ENCODE results near the gene SQSTM1.

Gene SQSTM1

GRCh38 chr5:179806250-179807048, 14.3 kb upstream of the SQSTM1 start, which contains the start of gene MGAT4B:
MGAT4B (minus strand) TSS chr5:179806866; CDS start chr5:179806583, 283 bp downstream.
- DNase-seq (ENCODE audit: low read depth): peak; percentile 45

DNA sequence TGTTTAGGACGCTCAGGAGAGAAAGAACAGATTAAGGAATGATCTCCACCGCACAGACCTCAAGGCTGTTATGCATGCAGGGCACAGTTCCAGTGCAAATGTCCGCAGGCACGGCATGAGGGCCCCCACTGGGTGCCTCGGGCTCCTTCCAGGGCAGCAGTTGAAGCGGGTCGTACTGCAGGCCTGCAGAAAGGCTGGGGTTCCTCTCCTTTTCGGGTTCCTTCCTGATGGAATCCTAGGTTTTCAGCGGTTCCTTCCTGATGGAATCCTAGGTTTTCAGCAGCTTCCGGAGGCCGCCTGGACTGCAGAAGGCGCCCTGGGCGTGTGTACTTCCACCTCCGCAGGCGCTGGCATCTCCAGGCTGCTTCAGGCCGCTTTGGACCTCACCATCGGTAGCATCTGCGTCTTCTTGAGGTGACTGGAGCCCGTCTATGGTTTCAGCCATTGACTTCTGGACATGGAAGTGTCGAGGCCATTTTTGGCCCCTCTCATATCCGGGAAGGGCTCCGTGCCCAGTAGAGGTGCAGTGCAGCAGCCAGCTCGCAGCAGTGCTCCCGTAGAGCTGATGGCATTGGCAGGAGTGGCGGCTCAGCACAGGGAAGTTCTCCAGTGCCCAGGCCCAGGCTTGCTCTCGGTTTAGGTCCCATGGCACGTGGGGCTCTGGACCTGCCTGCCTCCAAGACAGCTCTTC, 8.4 kb upstream of the SQSTM1 start:
- no peak for DNase-seq (ENCODE audit: low read depth)

DNA sequence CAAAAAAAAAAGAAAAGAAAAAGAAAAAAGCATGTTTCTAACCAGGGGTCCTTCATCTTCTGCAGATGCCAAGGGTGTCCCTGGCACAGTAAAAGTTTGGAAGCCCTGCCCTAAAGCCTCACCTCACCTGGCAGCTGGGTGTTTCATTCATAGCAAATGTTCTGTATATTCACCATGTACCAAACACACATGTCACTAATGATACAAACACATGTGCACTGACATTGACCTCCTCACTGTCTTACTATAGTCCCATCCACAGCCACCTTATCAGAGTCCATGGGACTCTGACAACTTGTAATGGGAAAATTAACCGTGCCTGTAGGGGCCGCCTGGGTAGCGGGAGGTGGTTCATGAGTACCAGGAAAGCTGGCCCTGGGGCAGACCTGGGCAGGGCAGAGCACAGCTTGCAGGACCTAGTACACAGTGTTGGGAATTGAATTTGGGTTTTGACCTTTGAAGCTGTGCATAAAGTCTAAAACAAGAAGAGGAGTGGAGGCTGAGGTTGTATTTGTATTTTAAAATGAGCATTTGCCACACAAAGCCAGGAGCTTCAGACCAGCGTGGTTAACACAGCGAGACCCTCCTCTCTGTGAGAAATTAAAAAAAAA, 7.6 kb upstream of the SQSTM1 start:
- no peak for DNase-seq (ENCODE audit: low read depth)

DNA sequence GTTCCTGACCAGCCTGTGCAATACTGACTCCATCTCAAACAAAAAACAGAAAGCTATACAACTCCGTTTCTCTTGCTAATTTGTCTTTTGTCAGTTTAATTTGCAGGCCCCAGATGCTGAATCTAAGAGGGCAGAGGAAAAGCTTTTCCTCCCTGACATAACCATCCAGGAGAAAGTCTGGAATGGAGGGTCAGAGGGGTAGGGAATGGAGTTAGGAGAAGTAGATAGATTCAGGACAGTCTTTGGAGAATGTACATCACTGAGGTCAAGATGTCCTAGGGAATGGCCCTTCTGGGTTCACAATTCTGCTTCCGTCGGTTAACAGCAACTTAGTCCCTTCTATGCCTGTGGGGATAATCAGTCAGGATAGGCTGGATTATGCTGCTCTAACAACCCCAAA, 6.6 kb upstream of the SQSTM1 start:
- no peak for DNase-seq (ENCODE audit: low read depth)

GRCh38 chr5:179815491-179816249, 5.0 kb upstream of the SQSTM1 start:
- no peak for DNase-seq (ENCODE audit: low read depth)

- DNase-seq (ENCODE audit: low read depth): no peak
These were observed 4.3 kb upstream of the SQSTM1 start for GRCh38 chr5:179816401-179816795.

DNA sequence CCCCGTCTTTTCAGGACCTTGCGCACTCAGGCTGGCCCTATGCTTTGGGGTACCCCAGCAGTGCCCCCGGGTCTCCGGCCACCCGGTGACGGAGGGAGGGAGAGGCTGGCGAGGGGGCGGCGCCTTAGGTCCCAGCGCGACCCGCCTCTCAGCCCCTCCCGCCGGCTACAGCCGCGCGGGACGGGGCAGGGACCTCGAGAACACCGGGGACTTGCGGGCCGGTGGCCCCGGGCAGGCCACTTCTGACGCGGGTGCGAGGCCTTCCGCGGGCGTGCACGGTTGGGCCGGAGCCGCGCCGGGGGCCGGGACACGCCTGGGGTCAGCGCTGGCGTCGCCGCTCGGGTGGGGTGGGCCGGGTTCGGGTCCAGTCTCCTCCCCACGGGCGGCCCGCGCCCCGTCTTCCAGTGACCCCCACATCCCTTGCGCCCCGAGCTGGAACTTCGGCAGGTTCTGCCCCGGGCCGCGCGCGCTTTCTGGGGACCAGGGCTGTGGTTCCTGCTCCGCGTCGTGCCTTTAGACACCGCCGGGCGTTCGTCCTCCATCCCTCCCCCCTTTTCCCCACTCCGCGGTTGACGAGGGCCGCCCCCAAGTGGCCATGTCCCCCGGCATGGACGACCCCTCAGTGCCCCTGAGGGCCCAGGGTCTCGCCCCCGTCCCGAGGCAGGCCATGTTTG, 3.8 kb upstream of the SQSTM1 start:
- no peak for DNase-seq (ENCODE audit: low read depth)

DNA sequence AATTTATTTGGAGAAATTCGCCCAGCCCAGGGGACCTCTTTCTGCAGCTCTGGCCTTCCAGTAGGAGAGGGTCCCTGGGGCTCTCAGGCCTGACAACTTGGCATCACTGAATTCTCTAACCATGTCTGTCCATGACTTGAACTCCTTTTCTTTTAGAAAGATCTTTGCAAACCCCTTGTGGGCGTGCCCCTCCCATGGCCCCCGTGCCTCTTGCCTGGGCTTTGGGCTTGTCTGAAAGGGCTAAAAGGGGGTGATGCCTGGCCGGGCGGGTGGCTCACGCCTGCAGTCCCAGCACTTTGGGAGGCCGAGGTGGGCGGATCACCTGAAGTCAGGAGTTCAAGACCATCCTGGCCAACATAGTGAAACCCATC, 3.2 kb upstream of the SQSTM1 start:
- no peak for DNase-seq (ENCODE audit: low read depth)

GRCh38 chr5:179817890-179818745, 2.6 kb upstream of the SQSTM1 start:
- DNase-seq (ENCODE audit: low read depth): no peak

GRCh38 chr5:179818746-179819295, 1.9 kb upstream of the SQSTM1 start:
- DNase-seq (ENCODE audit: low read depth): peak; percentile 81

DNA sequence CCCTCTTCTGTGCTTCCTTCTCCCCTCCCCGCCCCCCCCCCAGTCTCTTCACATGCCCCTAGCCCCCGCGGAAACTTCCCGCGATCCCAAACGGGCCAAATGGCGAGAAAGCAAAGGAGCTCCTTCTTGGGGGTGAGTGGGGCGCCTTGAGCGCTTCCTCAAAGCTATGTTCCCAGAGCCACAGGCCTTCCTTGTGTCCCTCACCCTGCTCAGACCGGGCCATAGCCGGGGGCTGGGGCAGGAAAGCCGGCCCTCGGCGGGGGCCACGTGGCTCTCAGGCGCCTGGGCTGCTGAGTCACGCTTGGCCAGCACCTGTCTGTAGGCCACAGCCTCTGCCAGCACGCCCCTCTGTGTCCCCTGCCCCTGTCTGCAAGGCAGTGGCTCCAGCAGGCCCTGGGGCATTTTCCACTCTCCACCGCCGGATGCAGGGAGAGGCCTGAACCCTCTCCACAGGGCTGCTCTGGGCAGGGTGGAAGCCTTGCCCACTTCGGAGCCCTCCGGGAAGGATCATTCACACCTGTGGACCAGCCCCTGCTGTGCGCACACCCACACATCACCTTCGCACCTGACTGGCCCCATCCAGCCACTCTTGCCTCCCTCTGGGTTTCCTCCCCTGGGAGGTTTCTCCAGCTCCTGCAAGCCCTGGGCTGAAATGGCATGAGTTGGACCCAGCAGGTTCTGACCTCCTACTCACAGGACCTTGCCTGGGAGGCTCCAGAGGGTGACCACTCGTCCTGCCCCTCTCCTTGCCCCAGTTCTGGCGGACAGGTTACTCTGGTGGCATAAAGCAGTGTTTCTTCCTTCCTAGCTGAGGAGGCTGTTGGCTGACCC, 1.2 kb upstream of the SQSTM1 start:
- no peak for DNase-seq (ENCODE audit: low read depth)

- no peak for DNase-seq (ENCODE audit: low read depth)
These were observed 600 bp upstream of the SQSTM1 start for GRCh38 chr5:179820127-179820482.

DNA sequence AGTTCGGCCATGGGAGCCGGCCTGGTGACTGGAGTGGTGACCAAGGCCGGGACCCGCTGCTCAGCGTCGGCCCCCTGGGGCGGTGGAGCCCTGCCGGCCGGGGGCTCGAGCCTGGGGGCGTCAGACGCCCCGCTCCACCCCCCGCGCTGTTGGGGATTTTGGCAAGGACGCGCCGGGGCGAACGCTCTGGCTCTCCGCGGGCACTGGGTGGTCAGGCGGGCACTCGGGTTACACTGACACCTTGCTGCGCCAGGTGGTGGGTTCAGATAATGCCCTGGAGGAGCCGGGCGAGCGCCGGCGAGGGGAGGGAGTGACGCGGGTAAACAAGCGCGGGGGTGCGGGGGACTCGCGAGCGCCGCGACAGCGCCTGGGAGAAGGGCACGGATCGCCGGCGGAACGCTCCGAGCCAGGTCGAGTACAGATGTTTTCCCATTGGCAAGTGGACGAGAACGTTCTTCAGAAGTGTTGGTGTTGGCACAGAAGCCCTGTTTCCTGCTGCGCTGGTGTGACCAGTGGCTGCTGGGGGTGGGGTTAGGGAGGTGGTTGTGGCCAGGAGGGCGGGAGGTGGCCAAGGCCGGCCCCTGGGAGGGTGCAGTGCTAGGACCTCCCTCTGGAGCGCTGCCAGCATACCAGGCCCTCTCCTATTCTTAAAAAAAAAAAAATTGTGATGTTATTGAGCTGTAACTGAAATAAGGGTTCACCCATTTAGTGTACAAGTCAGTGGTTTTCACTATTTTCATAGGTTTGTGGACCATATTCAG, 773 bp downstream of the SQSTM1 start:
- DNase-seq (ENCODE audit: low read depth): peak; percentile 70

DNA sequence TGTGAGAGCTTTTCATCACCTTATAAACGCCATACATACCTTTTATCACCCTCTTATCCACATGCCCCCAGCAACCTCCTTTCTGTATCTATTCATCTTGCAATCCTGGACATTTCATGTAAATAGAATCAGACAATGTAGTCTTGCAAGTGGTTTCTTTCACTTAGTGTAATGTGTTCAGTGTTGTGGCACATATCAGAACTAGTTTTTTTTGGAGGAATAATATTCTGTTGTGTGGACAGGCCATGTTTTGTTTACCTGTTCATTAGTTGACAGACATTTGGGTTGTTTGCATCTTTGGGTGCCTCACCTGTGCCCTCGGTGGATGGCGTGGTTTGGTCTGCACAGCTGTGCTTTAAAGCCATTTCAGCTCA, 1.3 kb downstream of the SQSTM1 start:
- no peak for DNase-seq (ENCODE audit: low read depth)

DNA sequence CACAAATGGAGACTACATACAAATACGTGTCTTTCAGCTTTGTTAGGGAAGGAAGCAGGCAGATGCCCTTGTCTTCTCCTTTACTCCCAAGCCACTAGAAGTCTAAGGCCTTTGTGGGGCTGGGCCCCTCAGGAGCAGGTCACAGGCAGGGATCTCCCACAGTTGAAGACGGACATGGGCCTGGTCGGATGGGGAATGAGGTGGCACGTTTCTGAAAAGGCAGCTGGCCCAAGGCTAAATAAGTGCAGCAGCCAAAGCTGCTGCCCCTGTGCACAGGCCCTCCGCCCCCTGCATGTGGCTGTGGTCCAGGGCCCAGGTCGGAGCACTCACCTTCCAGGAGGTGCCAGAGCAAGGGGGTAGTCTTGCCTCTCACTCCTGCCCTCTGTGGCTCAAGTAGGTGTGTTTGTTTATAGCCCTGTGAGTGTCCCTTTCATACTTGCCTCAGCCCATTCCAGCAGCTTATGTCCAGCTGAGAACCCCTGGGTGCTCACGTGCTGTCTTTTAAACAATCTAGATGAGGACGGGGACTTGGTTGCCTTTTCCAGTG, 1.8 kb downstream of the SQSTM1 start:
- no peak for DNase-seq (ENCODE audit: low read depth)

GRCh38 chr5:179823937-179824744, 3.4 kb downstream of the SQSTM1 start:
- no peak for DNase-seq (ENCODE audit: low read depth)

- no peak for DNase-seq (ENCODE audit: low read depth)
These were observed 4.0 kb downstream of the SQSTM1 start for GRCh38 chr5:179824745-179825112.

GRCh38 chr5:179825655-179826182, 5.0 kb downstream of the SQSTM1 start:
- no peak for DNase-seq (ENCODE audit: low read depth)

All from stimulated activated CD8-positive, alpha-beta memory T cell treated with anti-CD3 and anti-CD28 coated beads, Interleukin-12 subunit alpha, Interleukin-12 subunit beta, amount 100 ng/mL, for 4 hours (primary cell).